ENCODE measurements around the gene FRMD6. TPM values are rescaled to one million over a fixed set of nuclear protein-coding genes. Genes with fewer than 3 reads are reported as not detected.

FRMD6 gene
- total and polyA plus RNA-seq, 2 experiments from 2014 or later: 8.4 to 24.7 TPM

GRCh38 chr14:51657762-51658161 is 6.1 kb downstream of the FRMD6 start:
- TF ChIP-seq CTCF (IDR thresholded peaks at IDR 0.05; ENCODE audit: low read depth, low read length): no peak
- H3K27ac ChIP-seq: no peak overlapping the region
- peaks cover 26% of the 10 kb centered on the region for H3K4me1 ChIP-seq (ENCODE audit: low read depth)
- H3K36me3 ChIP-seq: no peaks in the 10 kb centered on the region
- no peaks in the 10 kb centered on the region for H3K27me3 ChIP-seq
- no peak overlapping the region for H3K4me3 ChIP-seq
- DNase-seq (ENCODE audit: low read depth in 1 of 2, low spot score in 1 of 2): no peak
- no peaks in the 10 kb centered on the region for H3K9me3 ChIP-seq (ENCODE audit: low read depth)

DNA sequence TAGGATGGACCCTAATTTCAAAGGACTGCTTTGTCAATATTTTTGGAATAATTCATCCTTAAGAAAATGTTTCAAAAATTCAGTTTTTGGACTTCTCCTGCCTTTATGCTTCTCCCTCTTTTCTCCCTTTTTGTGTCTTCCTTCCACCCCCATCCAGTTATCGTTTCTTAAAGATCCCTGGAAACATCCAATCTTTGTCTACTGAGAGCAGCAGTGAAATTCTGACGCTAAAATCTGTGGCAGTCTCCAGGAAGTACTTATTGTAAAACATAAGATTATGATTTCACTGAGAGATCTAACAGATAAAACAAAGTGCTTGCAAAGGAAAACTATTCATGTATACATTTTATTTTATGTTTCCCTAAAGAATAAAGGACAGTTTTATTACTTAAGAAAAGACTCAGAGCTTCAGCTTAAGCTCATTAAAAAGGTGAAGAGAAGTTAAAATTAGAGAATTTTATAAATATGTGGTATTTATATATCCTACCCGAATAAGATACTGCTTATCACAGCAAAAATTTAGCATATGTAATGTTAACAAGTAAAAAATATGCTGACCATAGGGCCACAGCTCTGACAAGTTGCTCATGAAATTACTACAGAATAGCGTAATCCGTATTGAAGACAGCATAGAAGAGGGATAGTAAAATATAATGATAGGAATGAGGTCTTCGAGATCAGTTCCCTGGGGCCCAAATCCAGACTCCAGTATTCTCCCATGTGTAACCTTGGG is 6.9 kb downstream of the FRMD6 start:
- no peaks in the 10 kb centered on the region for H3K27me3 ChIP-seq
- no peaks in the 10 kb centered on the region for H3K36me3 ChIP-seq
- no peak overlapping the region for H3K4me3 ChIP-seq
- no peak overlapping the region for H3K27ac ChIP-seq
- no peaks in the 10 kb centered on the region for H3K9me3 ChIP-seq (ENCODE audit: low read depth)
- H3K4me1 ChIP-seq (ENCODE audit: low read depth): peaks cover 23% of the 10 kb centered on the region
- DNase-seq (ENCODE audit: low read depth in 1 of 2, low spot score in 1 of 2): no peak
- TF ChIP-seq CTCF (IDR thresholded peaks at IDR 0.05; ENCODE audit: low read depth, low read length): no peak

DNA sequence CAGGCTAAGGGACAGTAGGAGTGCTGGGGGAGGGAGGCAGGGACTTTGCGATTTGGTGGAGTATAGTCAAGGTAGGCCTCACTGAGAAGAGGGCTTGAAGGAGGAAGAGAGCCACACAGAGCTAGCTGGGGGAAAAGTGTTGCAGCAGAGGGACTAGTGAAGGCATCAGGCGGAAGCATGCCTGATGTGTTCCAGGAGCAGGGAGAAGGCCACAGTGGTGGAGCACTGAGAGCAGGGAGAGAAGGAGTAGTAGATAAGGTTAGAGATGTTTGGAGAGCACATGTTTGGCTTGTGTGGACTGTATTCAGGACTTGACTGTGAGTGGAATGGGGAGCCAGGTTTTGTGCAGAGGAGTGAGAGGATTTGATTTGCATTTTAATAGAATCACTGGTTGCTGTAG is 9.0 kb downstream of the FRMD6 start:
- no peak for TF ChIP-seq CTCF (IDR thresholded peaks at IDR 0.05; ENCODE audit: low read depth, low read length)
- Histone ChIP-seq H3K27ac (no peak overlapping the region), H3K4me3 (no peak overlapping the region), H3K27me3 (no peaks in the 10 kb centered on the region), H3K9me3 (ENCODE audit: low read depth) (no peaks in the 10 kb centered on the region), H3K36me3 (no peaks in the 10 kb centered on the region), H3K4me1 (ENCODE audit: low read depth) (peaks cover 2% of the 10 kb centered on the region)
- no peak for DNase-seq (ENCODE audit: low read depth in 1 of 2, low spot score in 1 of 2)

- DNase-seq (ENCODE audit: low read depth in 1 of 2, low spot score in 1 of 2): no peak
- Histone ChIP-seq H3K36me3 (no peaks in the 10 kb centered on the region), H3K4me3 (no peak overlapping the region), H3K9me3 (ENCODE audit: low read depth) (no peaks in the 10 kb centered on the region), H3K4me1 (ENCODE audit: low read depth) (no peaks in the 10 kb centered on the region), H3K27me3 (no peaks in the 10 kb centered on the region), H3K27ac (no peak overlapping the region)
- no peak for TF ChIP-seq CTCF (IDR thresholded peaks at IDR 0.05; ENCODE audit: low read depth, low read length)
Measured at GRCh38 chr14:51661504-51661903, 9.8 kb downstream of the FRMD6 start.

- H3K4me3 ChIP-seq: no peak overlapping the region
- no peaks in the 10 kb centered on the region for H3K27me3 ChIP-seq
- no peak for TF ChIP-seq CTCF (IDR thresholded peaks at IDR 0.05; ENCODE audit: low read depth, low read length)
- no peaks in the 10 kb centered on the region for H3K9me3 ChIP-seq (ENCODE audit: low read depth)
- no peak for DNase-seq (ENCODE audit: low read depth in 1 of 2, low spot score in 1 of 2)
- H3K27ac ChIP-seq: no peak overlapping the region
- H3K36me3 ChIP-seq: no peaks in the 10 kb centered on the region
- H3K4me1 ChIP-seq (ENCODE audit: low read depth): peaks cover 4% of the 10 kb centered on the region
Measured at GRCh38 chr14:51663783-51664326, 12.1 kb downstream of the FRMD6 start.

All from cardiac muscle cell (in vitro differentiated cells and primary cell).